ENCODE results near the gene LLPH.

LLPH gene

GRCh38 chr12:66118240-66118891 is 12.2 kb downstream of the LLPH start:
- TF ChIP-seq CTCF (IDR thresholded peaks at IDR 0.05) = no peak

GRCh38 chr12:66117242-66117641 is 13.3 kb downstream of the LLPH start:
- no peak for TF ChIP-seq CTCF (IDR thresholded peaks at IDR 0.05)

GRCh38 chr12:66115071-66115600 is 15.4 kb downstream of the LLPH start:
- no peak for TF ChIP-seq CTCF (IDR thresholded peaks at IDR 0.05)

- TF ChIP-seq CTCF (IDR thresholded peaks at IDR 0.05) = no peak
Measured at GRCh38 chr12:66113471-66113870, 17.1 kb downstream of the LLPH start.

- no peak for TF ChIP-seq CTCF (IDR thresholded peaks at IDR 0.05)
Measured at GRCh38 chr12:66111605-66112004, 18.9 kb downstream of the LLPH start.

GRCh38 chr12:66109056-66109455 is 21.5 kb downstream of the LLPH start:
- no peak for TF ChIP-seq CTCF (IDR thresholded peaks at IDR 0.05)

- no peak for TF ChIP-seq CTCF (IDR thresholded peaks at IDR 0.05)
Measured at GRCh38 chr12:66108386-66108785, 22.2 kb downstream of the LLPH start.

Data from LNCAP (cell line).